Measurements from ENCODE around the gene RALGAPA2.

GRCh38 chr20:20528861-20529260 is 183.6 kb downstream of the RALGAPA2 start:
- TF ChIP-seq CTCF (IDR thresholded peaks at IDR 0.05): no peak
- TF ChIP-seq POLR2A (IDR thresholded peaks at IDR 0.05): no peak

All from ovary (tissue), 3 donors.